Neutrophil (primary cell): ENCODE data around the gene PTGER2.

Experiments
- H3K27ac ChIP-seq: fragments of 200-600 bp; sonication (generic); 2 replicates; pipeline ENCODE4 v1.5.1; 2016; ENCODE audit warnings: mild to moderate bottlenecking, moderate library complexity
- H3K27me3 ChIP-seq: fragments of 200-600 bp; sonication (generic); 2 replicates; pipeline ENCODE4 v1.6.0; 2016; ENCODE audit warnings: mild to moderate bottlenecking
- H3K36me3 ChIP-seq: fragments of 200-600 bp; sonication (generic); 2 replicates; pipeline ENCODE4 v1.5.1; 2017
- H3K4me1 ChIP-seq, 2 experiments: fragments of 200-600 bp in 1 of 2; sonication (generic) in 1 of 2; 1 replicate in 1 of 2; 2 replicates in 1 of 2; pipeline versions ENCODE4 v1.5.1 to v1.6.1; 2013 to 2016; ENCODE audit warnings: low read depth in 1 of 2, low read length in 1 of 2, mild to moderate bottlenecking in 1 of 2, moderate library complexity in 1 of 2; ENCODE audit not compliant: control insufficient read depth in 1 of 2, insufficient read depth in 1 of 2
- H3K4me3 ChIP-seq, 2 experiments: fragments of 200-600 bp in 1 of 2; sonication (generic) in 1 of 2; 1 replicate in 1 of 2; 2 replicates in 1 of 2; pipeline ENCODE4 v1.5.1; 2013 to 2016; ENCODE audit warnings: low read depth in 1 of 2, low read length in 1 of 2, mild to moderate bottlenecking in 1 of 2, moderate library complexity in 1 of 2
- H3K9me3 ChIP-seq: fragments of 200-600 bp; sonication (generic); 2 replicates; pipeline ENCODE4 v1.5.1; 2016
- TF ChIP-seq, protein P1 (sequence below): fragments of 200-600 bp; sonication (generic); IDR thresholded peaks from 2 replicates; pipeline ENCODE4 v1.5.1; 2016; ENCODE audit warnings: antibody characterized with exemption

Gene PTGER2

DNA sequence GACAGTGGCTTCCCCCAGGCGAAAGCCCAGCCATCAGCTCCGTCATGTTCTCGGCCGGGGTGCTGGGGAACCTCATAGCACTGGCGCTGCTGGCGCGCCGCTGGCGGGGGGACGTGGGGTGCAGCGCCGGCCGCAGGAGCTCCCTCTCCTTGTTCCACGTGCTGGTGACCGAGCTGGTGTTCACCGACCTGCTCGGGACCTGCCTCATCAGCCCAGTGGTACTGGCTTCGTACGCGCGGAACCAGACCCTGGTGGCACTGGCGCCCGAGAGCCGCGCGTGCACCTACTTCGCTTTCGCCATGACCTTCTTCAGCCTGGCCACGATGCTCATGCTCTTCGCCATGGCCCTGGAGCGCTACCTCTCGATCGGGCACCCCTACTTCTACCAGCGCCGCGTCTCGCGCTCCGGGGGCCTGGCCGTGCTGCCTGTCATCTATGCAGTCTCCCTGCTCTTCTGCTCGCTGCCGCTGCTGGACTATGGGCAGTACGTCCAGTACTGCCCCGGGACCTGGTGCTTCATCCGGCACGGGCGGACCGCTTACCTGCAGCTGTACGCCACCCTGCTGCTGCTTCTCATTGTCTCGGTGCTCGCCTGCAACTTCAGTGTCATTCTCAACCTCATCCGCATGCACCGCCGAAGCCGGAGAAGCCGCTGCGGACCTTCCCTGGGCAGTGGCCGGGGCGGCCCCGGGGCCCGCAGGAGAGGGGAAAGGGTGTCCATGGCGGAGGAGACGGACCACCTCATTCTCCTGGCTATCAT lies 663 bp downstream of the PTGER2 start:
- H3K4me1 ChIP-seq, result peaks cover 81 to 93% of the 10 kb centered on the region in 2 experiments
- peak overlapping the region; percentile 85 for H3K27ac ChIP-seq
- H3K4me3 ChIP-seq, result peak overlapping the region; percentile 65 to 73
- H3K27me3 ChIP-seq, result no peaks in the 10 kb centered on the region
- TF ChIP-seq, protein P1, sequence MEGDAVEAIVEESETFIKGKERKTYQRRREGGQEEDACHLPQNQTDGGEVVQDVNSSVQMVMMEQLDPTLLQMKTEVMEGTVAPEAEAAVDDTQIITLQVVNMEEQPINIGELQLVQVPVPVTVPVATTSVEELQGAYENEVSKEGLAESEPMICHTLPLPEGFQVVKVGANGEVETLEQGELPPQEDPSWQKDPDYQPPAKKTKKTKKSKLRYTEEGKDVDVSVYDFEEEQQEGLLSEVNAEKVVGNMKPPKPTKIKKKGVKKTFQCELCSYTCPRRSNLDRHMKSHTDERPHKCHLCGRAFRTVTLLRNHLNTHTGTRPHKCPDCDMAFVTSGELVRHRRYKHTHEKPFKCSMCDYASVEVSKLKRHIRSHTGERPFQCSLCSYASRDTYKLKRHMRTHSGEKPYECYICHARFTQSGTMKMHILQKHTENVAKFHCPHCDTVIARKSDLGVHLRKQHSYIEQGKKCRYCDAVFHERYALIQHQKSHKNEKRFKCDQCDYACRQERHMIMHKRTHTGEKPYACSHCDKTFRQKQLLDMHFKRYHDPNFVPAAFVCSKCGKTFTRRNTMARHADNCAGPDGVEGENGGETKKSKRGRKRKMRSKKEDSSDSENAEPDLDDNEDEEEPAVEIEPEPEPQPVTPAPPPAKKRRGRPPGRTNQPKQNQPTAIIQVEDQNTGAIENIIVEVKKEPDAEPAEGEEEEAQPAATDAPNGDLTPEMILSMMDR, result no peak
- no peaks in the 10 kb centered on the region for H3K36me3 ChIP-seq
- H3K9me3 ChIP-seq, result no peaks in the 10 kb centered on the region

DNA sequence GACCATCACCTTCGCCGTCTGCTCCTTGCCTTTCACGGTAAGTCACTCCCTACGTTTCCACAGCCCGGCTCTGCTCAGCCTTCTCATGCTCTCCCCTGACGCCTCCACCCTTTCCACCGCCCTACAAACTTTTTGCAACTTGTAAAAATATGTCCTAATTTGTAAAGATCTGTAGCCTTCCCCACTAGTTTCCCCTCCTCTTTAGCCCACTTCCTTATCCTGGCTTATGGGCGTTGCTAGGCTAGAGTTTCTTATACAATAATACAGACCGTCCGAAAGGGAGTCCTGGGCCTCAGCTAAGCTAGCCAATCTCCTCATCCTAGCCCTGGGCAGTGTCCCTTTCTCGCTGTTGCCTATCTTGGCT lies 1.2 kb downstream of the PTGER2 start:
- TF ChIP-seq, protein P1, result no peak
- Histone ChIP-seq H3K36me3 (no peaks in the 10 kb centered on the region), H3K4me1 (peaks cover 75 to 87% of the 10 kb centered on the region in 2 experiments), H3K9me3 (no peaks in the 10 kb centered on the region), H3K4me3 (peak overlapping the region; percentile 65 to 73), H3K27ac (peak overlapping the region; percentile 85), H3K27me3 (no peaks in the 10 kb centered on the region)

DNA sequence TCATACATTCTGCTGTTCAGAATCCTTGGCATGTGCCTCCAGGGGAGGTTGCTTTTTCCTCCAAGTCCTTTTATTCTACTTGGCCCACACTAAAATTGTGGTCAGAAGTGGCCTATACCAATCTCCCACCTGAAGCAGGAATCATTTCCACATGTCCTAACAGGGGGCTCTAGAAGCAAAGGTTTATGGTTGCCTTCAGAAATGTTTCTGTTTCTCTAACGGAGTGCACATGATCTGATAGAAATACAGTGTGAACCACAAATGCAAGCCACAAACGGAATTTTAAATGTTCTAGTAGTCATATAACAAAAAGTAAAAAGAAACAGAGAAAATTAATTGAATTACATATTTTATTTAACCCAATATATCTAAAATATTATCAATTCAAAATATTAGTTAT lies 4.0 kb downstream of the PTGER2 start:
- Histone ChIP-seq H3K4me1 (peaks cover 48 to 60% of the 10 kb centered on the region in 2 experiments), H3K27me3 (no peaks in the 10 kb centered on the region), H3K36me3 (no peaks in the 10 kb centered on the region), H3K9me3 (no peaks in the 10 kb centered on the region), H3K4me3 (no peak overlapping the region), H3K27ac (no peak overlapping the region)
- TF ChIP-seq, protein P1, result no peak

DNA sequence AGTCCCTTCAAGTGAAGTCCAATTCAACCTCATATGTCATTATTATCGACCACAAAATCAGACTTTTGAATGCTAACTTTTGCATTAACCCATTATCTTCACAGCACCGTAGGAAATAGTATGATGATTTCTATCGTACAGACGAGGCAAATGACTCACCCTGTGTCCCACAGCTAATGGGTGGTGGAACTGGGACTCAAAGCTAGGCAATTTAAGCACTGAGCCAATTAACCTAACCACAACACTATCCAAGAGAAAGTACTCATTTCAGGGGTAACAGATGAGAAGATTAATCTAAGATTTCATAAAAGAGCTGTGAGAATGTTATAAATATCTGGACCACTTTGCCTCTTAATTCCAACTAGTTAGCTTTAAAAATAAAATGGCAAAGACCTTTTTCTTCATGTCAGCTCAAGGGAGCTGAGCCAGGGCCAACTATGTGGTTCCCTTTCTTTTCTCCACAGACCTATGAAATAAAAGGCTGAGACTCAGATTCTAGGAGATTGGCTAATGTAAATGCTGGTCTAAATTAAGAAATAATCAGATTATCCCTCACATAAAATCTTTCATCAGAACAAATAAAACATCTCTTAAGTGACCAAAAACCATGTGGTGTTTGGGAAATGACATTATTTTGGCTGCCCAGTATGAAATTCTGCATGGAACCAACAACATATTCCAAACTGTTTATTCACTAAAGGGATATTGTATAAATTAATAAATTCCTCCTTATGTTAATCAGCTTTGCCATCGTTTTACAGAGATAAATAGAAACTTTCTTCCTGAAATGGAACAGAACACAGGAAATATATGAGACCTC lies 4.9 kb downstream of the PTGER2 start:
- TF ChIP-seq, protein P1, result no peak
- Histone ChIP-seq H3K9me3 (no peaks in the 10 kb centered on the region), H3K4me1 (peaks cover 39 to 51% of the 10 kb centered on the region in 2 experiments), H3K4me3 (no peak overlapping the region), H3K27ac (no peak overlapping the region), H3K36me3 (no peaks in the 10 kb centered on the region), H3K27me3 (no peaks in the 10 kb centered on the region)

DNA sequence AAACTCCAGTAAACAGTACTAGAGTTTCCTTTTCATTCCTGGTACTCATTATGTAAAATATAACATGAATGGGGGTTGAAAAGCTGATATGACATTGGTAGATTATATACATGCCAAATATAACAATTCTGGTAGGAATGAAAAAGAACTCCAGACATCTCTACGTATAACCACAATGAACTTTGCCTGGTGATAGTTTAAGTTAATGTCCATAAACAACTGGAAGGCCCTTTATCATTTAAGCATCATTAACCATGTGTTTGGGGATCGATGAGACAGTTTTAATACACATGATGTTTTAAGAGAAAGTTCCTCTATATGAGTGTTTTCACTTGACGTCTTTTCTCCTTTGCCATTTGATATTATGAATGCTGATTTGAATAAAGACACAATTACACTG lies 5.8 kb downstream of the PTGER2 start:
- Histone ChIP-seq H3K27me3 (no peaks in the 10 kb centered on the region), H3K4me1 (peaks cover 38 to 55% of the 10 kb centered on the region in 2 experiments), H3K4me3 (no peak overlapping the region), H3K9me3 (no peaks in the 10 kb centered on the region), H3K36me3 (no peaks in the 10 kb centered on the region), H3K27ac (no peak overlapping the region)
- TF ChIP-seq, protein P1, result no peak
